ENCODE data around the gene ITSN2. TPM values are rescaled to one million over a fixed set of nuclear protein-coding genes. Genes with fewer than 3 reads are reported as not detected.

Gene ITSN2
- total RNA-seq, 3 donors from 2014 or later, result 43.4 to 69.8 (median 46.5) TPM

DNA sequence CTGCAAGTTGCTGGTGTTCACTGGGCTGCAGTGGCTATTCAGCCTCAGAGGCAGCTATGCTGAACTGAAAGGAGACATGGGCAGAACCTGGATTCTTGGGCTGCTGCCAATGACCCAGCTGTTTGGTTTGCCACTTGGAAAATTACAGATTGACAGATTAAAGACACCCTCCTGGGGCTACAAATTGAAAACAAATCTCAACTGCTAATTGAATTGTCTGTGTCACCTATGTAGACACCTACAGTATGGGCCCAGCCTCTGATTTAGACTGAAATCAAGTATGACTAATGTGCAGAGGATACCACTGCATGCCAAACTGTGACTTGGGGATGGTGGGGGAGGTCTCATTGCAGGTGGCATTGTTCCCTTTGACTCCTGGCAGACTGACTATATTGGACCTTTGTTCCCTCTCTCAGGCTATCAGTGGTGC, 42.8 kb downstream of the ITSN2 start:
- Histone ChIP-seq H3K4me1 (no peaks in the 10 kb centered on the region), H3K36me3 (no peaks in the 10 kb centered on the region), H3K4me3 (no peak overlapping the region), H3K9me3 (no peaks in the 10 kb centered on the region), H3K27me3 (no peaks in the 10 kb centered on the region), H3K27ac (no peak overlapping the region)
- TF ChIP-seq POLR2A (IDR thresholded peaks at IDR 0.05), result no peak
- no peak for TF ChIP-seq CTCF (IDR thresholded peaks at IDR 0.05)
- no peak for TF ChIP-seq POLR2AphosphoS5 (IDR thresholded peaks at IDR 0.05)
- intact Hi-C loops (cut with DNase I; ENCODE audit: low total_unique reads), result no loop called here
- DNase-seq (ENCODE audit: low spot score in 2 of 2), result no peak

DNA sequence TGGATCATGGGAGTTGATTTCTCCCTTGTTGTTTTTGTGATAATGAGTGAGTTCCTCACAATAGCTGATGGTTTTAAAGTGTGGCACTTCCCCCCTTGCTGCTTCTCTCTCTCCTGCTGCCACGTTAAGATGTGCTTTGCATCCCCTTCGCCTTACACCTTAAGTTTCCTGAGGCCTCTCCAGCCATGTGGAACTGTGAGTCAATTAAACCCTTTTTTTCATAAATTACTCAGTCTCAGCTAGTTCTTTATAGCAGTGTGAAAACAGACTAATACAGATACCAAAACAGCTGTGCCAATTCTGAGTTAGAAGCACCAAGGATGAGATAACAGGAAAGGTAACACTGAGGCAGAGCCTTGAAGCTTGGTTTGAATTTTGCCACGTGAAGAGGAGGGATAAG, 44.7 kb downstream of the ITSN2 start:
- no peak for DNase-seq (ENCODE audit: low spot score in 2 of 2)
- H3K4me3 ChIP-seq, result no peak overlapping the region
- TF ChIP-seq POLR2AphosphoS5 (IDR thresholded peaks at IDR 0.05) (no peak), CTCF (IDR thresholded peaks at IDR 0.05) (no peak), POLR2A (IDR thresholded peaks at IDR 0.05) (no peak)
- no peak overlapping the region for H3K27ac ChIP-seq
- intact Hi-C loops (cut with DNase I; ENCODE audit: low total_unique reads), result no loop called here
- no peaks in the 10 kb centered on the region for H3K4me1 ChIP-seq
- no peaks in the 10 kb centered on the region for H3K36me3 ChIP-seq
- H3K9me3 ChIP-seq, result no peaks in the 10 kb centered on the region
- no peaks in the 10 kb centered on the region for H3K27me3 ChIP-seq

DNA sequence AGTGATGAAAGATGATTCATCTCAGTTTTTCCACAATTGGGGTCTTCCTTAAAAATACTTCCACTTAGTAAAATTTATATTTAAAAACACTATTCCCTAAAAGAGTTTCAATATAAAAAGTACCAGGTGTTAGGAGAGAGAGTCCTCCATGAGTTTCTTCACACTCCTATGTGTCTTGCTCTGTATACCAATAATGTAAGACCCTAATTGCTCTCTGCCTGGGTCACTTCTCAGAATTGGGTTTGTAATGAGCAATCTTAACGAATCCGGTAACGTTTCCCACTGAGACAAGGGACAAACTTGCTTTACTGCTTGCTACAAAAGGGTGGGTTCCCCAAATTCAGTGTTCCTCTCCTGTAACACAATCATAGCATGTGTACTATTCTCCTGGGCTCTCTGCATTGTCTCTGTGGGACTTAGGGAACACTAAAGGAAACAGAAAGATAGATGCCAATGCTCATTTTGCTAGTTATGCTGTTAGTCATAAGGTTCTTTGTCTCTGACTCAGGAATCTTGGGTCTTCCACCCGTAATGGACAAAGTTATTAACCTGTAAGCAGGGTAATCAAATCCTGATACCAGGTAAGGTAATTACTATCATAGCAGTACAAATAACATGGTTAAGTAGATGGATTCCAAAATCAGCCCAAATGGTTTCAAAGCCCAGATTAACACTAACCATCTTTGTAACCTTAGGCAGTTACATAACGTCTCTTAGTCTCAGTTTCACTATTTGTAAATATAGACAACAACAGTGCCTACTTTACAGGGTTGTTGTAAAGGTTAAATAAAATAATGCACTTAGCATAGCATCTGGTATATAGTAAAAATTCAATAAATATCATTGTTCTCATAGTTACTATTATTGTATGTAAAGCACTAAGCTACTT, 46.3 kb downstream of the ITSN2 start:
- DNase-seq (ENCODE audit: low spot score in 2 of 2), result no peak
- H3K4me1 ChIP-seq, result no peaks in the 10 kb centered on the region
- H3K27me3 ChIP-seq, result no peaks in the 10 kb centered on the region
- no peak overlapping the region for H3K4me3 ChIP-seq
- no peak overlapping the region for H3K27ac ChIP-seq
- H3K9me3 ChIP-seq, result no peaks in the 10 kb centered on the region
- no peak for TF ChIP-seq CTCF (IDR thresholded peaks at IDR 0.05)
- TF ChIP-seq POLR2A (IDR thresholded peaks at IDR 0.05), result no peak
- TF ChIP-seq POLR2AphosphoS5 (IDR thresholded peaks at IDR 0.05), result no peak
- H3K36me3 ChIP-seq, result no peaks in the 10 kb centered on the region
- intact Hi-C loops (cut with DNase I; ENCODE audit: low total_unique reads), result no loop called here

DNA sequence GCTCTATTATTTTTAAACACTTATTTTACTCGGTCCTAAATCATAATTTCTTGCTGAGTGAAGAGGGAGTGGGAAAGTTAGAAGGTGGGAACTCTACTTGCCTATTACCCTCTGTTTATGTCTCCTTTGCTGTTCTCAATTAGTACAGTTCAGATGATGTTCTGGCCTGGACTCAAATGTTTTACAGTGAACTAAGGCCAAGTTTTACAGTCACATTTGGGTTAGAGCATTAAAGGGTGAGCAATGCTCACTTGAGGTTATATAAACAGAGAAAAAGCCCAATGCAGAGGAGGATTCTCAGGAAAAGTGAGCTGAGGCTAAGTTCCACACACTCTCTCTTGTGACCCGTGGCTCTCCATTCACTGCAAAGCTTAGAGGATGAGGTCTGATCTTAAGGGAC, 52.4 kb downstream of the ITSN2 start:
- no peaks in the 10 kb centered on the region for H3K27me3 ChIP-seq
- no peak overlapping the region for H3K4me3 ChIP-seq
- no peaks in the 10 kb centered on the region for H3K4me1 ChIP-seq
- no peaks in the 10 kb centered on the region for H3K36me3 ChIP-seq
- no peak overlapping the region for H3K27ac ChIP-seq
- intact Hi-C loops (cut with DNase I; ENCODE audit: low total_unique reads), result no loop called here
- H3K9me3 ChIP-seq, result no peaks in the 10 kb centered on the region
- TF ChIP-seq POLR2AphosphoS5 (IDR thresholded peaks at IDR 0.05) (no peak), POLR2A (IDR thresholded peaks at IDR 0.05) (no peak), CTCF (IDR thresholded peaks at IDR 0.05) (no peak)
- DNase-seq (ENCODE audit: low spot score in 2 of 2), result no peak

DNA sequence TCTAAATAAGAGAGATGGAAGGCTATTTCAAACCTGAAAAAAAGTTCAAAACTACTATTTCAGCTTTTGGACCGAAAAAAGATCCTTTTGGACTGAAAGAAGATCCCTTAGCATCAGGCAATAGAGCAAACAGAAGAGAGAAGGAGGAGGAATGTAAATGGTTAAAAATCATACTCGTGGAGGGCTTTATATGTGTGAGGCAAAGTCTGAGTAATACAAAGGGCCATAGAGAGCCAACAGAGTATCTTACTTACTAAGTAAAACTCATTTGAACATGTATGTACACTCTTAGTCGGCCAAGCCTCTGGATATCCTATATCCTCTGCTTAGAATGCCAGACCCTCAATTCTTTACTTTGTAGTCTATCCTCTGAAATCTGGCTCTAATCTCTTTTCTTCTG, 55.7 kb downstream of the ITSN2 start:
- DNase-seq (ENCODE audit: low spot score in 2 of 2), result no peak
- intact Hi-C loops (cut with DNase I; ENCODE audit: low total_unique reads), result no loop called here
- Histone ChIP-seq H3K9me3 (no peaks in the 10 kb centered on the region), H3K4me1 (no peaks in the 10 kb centered on the region), H3K4me3 (no peak overlapping the region), H3K36me3 (no peaks in the 10 kb centered on the region), H3K27ac (peak overlapping the region; percentile 45 to 73), H3K27me3 (no peaks in the 10 kb centered on the region)
- TF ChIP-seq POLR2AphosphoS5 (IDR thresholded peaks at IDR 0.05) (no peak), CTCF (IDR thresholded peaks at IDR 0.05) (no peak), POLR2A (IDR thresholded peaks at IDR 0.05) (no peak)

All from breast epithelium (tissue), 4 donors.